ENCODE measurements around the gene TFPI. TPM values are rescaled to one million over a fixed set of nuclear protein-coding genes. Genes with fewer than 3 reads are reported as not detected.

The TFPI gene
- polyA plus RNA-seq, 1 donor = 65.3 TPM

GRCh38 chr2:187442778-187443177, 111.5 kb downstream of the TFPI start:
- WGBS (ENCODE audit: insufficient coverage, low lambda C conversion rate) = 94% methylated on average over 2 of the region's 2 CpGs
- Histone ChIP-seq H3K4me1 (ENCODE audit: control insufficient read depth, insufficient read depth, low read length) (no peaks in the 10 kb centered on the region), H3K36me3 (ENCODE audit: control insufficient read depth, insufficient read depth, low read length) (no peaks in the 10 kb centered on the region), H3K4me3 (ENCODE audit: low read length) (no peak overlapping the region), H3K27me3 (ENCODE audit: control insufficient read depth, insufficient read depth, low read length) (no peaks in the 10 kb centered on the region), H3K27ac (ENCODE audit: low read length) (no peak overlapping the region), H3K9me3 (ENCODE audit: control insufficient read depth, low read depth, low read length) (no peaks in the 10 kb centered on the region)
- DNase-seq = no peak

GRCh38 chr2:187442378-187442777, 111.9 kb downstream of the TFPI start:
- Histone ChIP-seq H3K9me3 (ENCODE audit: control insufficient read depth, low read depth, low read length) (no peaks in the 10 kb centered on the region), H3K27ac (ENCODE audit: low read length) (no peak overlapping the region), H3K4me3 (ENCODE audit: low read length) (no peak overlapping the region), H3K36me3 (ENCODE audit: control insufficient read depth, insufficient read depth, low read length) (no peaks in the 10 kb centered on the region), H3K27me3 (ENCODE audit: control insufficient read depth, insufficient read depth, low read length) (no peaks in the 10 kb centered on the region), H3K4me1 (ENCODE audit: control insufficient read depth, insufficient read depth, low read length) (no peaks in the 10 kb centered on the region)
- WGBS (ENCODE audit: insufficient coverage, low lambda C conversion rate) = 100% methylated on average over 1 of the region's 1 CpG
- DNase-seq = no peak

- 80% methylated on average over 2 of the region's 3 CpGs for WGBS (ENCODE audit: insufficient coverage, low lambda C conversion rate)
- no peak overlapping the region for H3K27ac ChIP-seq (ENCODE audit: low read length)
- H3K9me3 ChIP-seq (ENCODE audit: control insufficient read depth, low read depth, low read length) = no peaks in the 10 kb centered on the region
- DNase-seq = no peak
- no peaks in the 10 kb centered on the region for H3K4me1 ChIP-seq (ENCODE audit: control insufficient read depth, insufficient read depth, low read length)
- H3K4me3 ChIP-seq (ENCODE audit: low read length) = no peak overlapping the region
- H3K27me3 ChIP-seq (ENCODE audit: control insufficient read depth, insufficient read depth, low read length) = no peaks in the 10 kb centered on the region
- no peaks in the 10 kb centered on the region for H3K36me3 ChIP-seq (ENCODE audit: control insufficient read depth, insufficient read depth, low read length)
Measured at GRCh38 chr2:187440101-187440675, 114.0 kb downstream of the TFPI start.

- H3K4me3 ChIP-seq (ENCODE audit: low read length) = no peak overlapping the region
- WGBS (ENCODE audit: insufficient coverage, low lambda C conversion rate) = 75% methylated on average over 1 of the region's 1 CpG
- no peaks in the 10 kb centered on the region for H3K4me1 ChIP-seq (ENCODE audit: control insufficient read depth, insufficient read depth, low read length)
- no peak for DNase-seq
- no peaks in the 10 kb centered on the region for H3K36me3 ChIP-seq (ENCODE audit: control insufficient read depth, insufficient read depth, low read length)
- no peaks in the 10 kb centered on the region for H3K9me3 ChIP-seq (ENCODE audit: control insufficient read depth, low read depth, low read length)
- no peak overlapping the region for H3K27ac ChIP-seq (ENCODE audit: low read length)
- no peaks in the 10 kb centered on the region for H3K27me3 ChIP-seq (ENCODE audit: control insufficient read depth, insufficient read depth, low read length)
Measured at GRCh38 chr2:187438455-187438854, 115.8 kb downstream of the TFPI start.

GRCh38 chr2:187435756-187436155, 118.5 kb downstream of the TFPI start:
- Histone ChIP-seq H3K9me3 (ENCODE audit: control insufficient read depth, low read depth, low read length) (no peaks in the 10 kb centered on the region), H3K36me3 (ENCODE audit: control insufficient read depth, insufficient read depth, low read length) (no peaks in the 10 kb centered on the region), H3K4me3 (ENCODE audit: low read length) (no peak overlapping the region), H3K4me1 (ENCODE audit: control insufficient read depth, insufficient read depth, low read length) (no peaks in the 10 kb centered on the region), H3K27ac (ENCODE audit: low read length) (no peak overlapping the region), H3K27me3 (ENCODE audit: control insufficient read depth, insufficient read depth, low read length) (no peaks in the 10 kb centered on the region)
- WGBS (ENCODE audit: insufficient coverage, low lambda C conversion rate) = 100% methylated on average over 2 of the region's 4 CpGs
- no peak for DNase-seq

- no peaks in the 10 kb centered on the region for H3K36me3 ChIP-seq (ENCODE audit: control insufficient read depth, insufficient read depth, low read length)
- no peak for DNase-seq
- H3K4me3 ChIP-seq (ENCODE audit: low read length) = no peak overlapping the region
- no peak overlapping the region for H3K27ac ChIP-seq (ENCODE audit: low read length)
- H3K27me3 ChIP-seq (ENCODE audit: control insufficient read depth, insufficient read depth, low read length) = no peaks in the 10 kb centered on the region
- no peaks in the 10 kb centered on the region for H3K9me3 ChIP-seq (ENCODE audit: control insufficient read depth, low read depth, low read length)
- no peaks in the 10 kb centered on the region for H3K4me1 ChIP-seq (ENCODE audit: control insufficient read depth, insufficient read depth, low read length)
- no CpG with 5 or more reads among the region's 3 CpGs for WGBS (ENCODE audit: insufficient coverage, low lambda C conversion rate)
Measured at GRCh38 chr2:187435078-187435477, 119.2 kb downstream of the TFPI start.

- no peak overlapping the region for H3K27ac ChIP-seq (ENCODE audit: low read length)
Measured at GRCh38 chr2:187434342-187434785, 119.9 kb downstream of the TFPI start.

GRCh38 chr2:187431911-187432310, 122.3 kb downstream of the TFPI start:
- DNase-seq = no peak
- Histone ChIP-seq H3K36me3 (ENCODE audit: control insufficient read depth, insufficient read depth, low read length) (no peaks in the 10 kb centered on the region), H3K4me1 (ENCODE audit: control insufficient read depth, insufficient read depth, low read length) (no peaks in the 10 kb centered on the region), H3K27me3 (ENCODE audit: control insufficient read depth, insufficient read depth, low read length) (no peaks in the 10 kb centered on the region), H3K27ac (ENCODE audit: low read length) (no peak overlapping the region), H3K4me3 (ENCODE audit: low read length) (no peak overlapping the region), H3K9me3 (ENCODE audit: control insufficient read depth, low read depth, low read length) (no peaks in the 10 kb centered on the region)

More at GRCh38 chr2:187434342-187434785, 119.9 kb downstream of the TFPI start:
- H3K27me3 ChIP-seq (ENCODE audit: control insufficient read depth, insufficient read depth, low read length) = no peaks in the 10 kb centered on the region
- H3K9me3 ChIP-seq (ENCODE audit: control insufficient read depth, low read depth, low read length) = no peaks in the 10 kb centered on the region
- no peaks in the 10 kb centered on the region for H3K4me1 ChIP-seq (ENCODE audit: control insufficient read depth, insufficient read depth, low read length)
- no peak overlapping the region for H3K4me3 ChIP-seq (ENCODE audit: low read length)
- DNase-seq = no peak
- no peaks in the 10 kb centered on the region for H3K36me3 ChIP-seq (ENCODE audit: control insufficient read depth, insufficient read depth, low read length)
- no CpG with 5 or more reads among the region's 1 CpG for WGBS (ENCODE audit: insufficient coverage, low lambda C conversion rate)

- Histone ChIP-seq H3K4me3 (ENCODE audit: low read length) (no peak overlapping the region), H3K36me3 (ENCODE audit: control insufficient read depth, insufficient read depth, low read length) (no peaks in the 10 kb centered on the region), H3K27ac (ENCODE audit: low read length) (no peak overlapping the region), H3K4me1 (ENCODE audit: control insufficient read depth, insufficient read depth, low read length) (no peaks in the 10 kb centered on the region), H3K9me3 (ENCODE audit: control insufficient read depth, low read depth, low read length) (no peaks in the 10 kb centered on the region), H3K27me3 (ENCODE audit: control insufficient read depth, insufficient read depth, low read length) (no peaks in the 10 kb centered on the region)
- no peak for DNase-seq
Measured at GRCh38 chr2:187429989-187430388, 124.2 kb downstream of the TFPI start.

GRCh38 chr2:187424146-187424545, 130.1 kb downstream of the TFPI start:
- no peak overlapping the region for H3K27ac ChIP-seq (ENCODE audit: low read length)
- no peaks in the 10 kb centered on the region for H3K36me3 ChIP-seq (ENCODE audit: control insufficient read depth, insufficient read depth, low read length)
- H3K4me3 ChIP-seq (ENCODE audit: low read length) = no peak overlapping the region
- no peaks in the 10 kb centered on the region for H3K9me3 ChIP-seq (ENCODE audit: control insufficient read depth, low read depth, low read length)
- DNase-seq = no peak
- H3K27me3 ChIP-seq (ENCODE audit: control insufficient read depth, insufficient read depth, low read length) = no peaks in the 10 kb centered on the region
- 63% methylated on average over 1 of the region's 1 CpG for WGBS (ENCODE audit: insufficient coverage, low lambda C conversion rate)
- H3K4me1 ChIP-seq (ENCODE audit: control insufficient read depth, insufficient read depth, low read length) = no peaks in the 10 kb centered on the region

- DNase-seq = no peak
- no peaks in the 10 kb centered on the region for H3K4me1 ChIP-seq (ENCODE audit: control insufficient read depth, insufficient read depth, low read length)
Measured at GRCh38 chr2:187422282-187422681, 132.0 kb downstream of the TFPI start.

More at GRCh38 chr2:187422282-187422681, 132.0 kb downstream of the TFPI start:
- WGBS (ENCODE audit: insufficient coverage, low lambda C conversion rate) = no CpG with 5 or more reads among the region's 1 CpG
- Histone ChIP-seq H3K36me3 (ENCODE audit: control insufficient read depth, insufficient read depth, low read length) (no peaks in the 10 kb centered on the region), H3K27ac (ENCODE audit: low read length) (no peak overlapping the region), H3K4me3 (ENCODE audit: low read length) (no peak overlapping the region), H3K9me3 (ENCODE audit: control insufficient read depth, low read depth, low read length) (no peaks in the 10 kb centered on the region), H3K27me3 (ENCODE audit: control insufficient read depth, insufficient read depth, low read length) (no peaks in the 10 kb centered on the region)
